GM12865 (cell line): ENCODE results near the gene FAM222A.

ENCODE experiments used
- DNase-seq: peaks from one replicate; pipeline ENCODE4 v3.0.0; 2010; ENCODE audit warnings: low read depth
- H3K4me3 ChIP-seq: 2 replicates; pipeline ENCODE4 v1.5.1; 2011; ENCODE audit warnings: mild to moderate bottlenecking, low read depth, low read length, control low read depth
- CTCF ChIP-seq: IDR thresholded peaks from 2 replicates; pipeline ENCODE4 v1.5.1; 2011; ENCODE audit warnings: low read length, control low read depth, low read depth, inconsistent platforms; ENCODE audit not compliant: insufficient read depth; ENCODE audit errors: missing control alignments

The FAM222A gene

GRCh38 chr12:109681986-109682707, 31.5 kb upstream of the FAM222A start:
- DNase-seq, result no peak
- H3K4me3 ChIP-seq, result no peak overlapping the region
- TF ChIP-seq CTCF, result no peak

GRCh38 chr12:109682708-109683060, 30.9 kb upstream of the FAM222A start:
- DNase-seq, result no peak
- TF ChIP-seq CTCF, result no peak
- H3K4me3 ChIP-seq, result no peak overlapping the region

GRCh38 chr12:109683316-109683715, 30.3 kb upstream of the FAM222A start:
- no peak for DNase-seq

DNA sequence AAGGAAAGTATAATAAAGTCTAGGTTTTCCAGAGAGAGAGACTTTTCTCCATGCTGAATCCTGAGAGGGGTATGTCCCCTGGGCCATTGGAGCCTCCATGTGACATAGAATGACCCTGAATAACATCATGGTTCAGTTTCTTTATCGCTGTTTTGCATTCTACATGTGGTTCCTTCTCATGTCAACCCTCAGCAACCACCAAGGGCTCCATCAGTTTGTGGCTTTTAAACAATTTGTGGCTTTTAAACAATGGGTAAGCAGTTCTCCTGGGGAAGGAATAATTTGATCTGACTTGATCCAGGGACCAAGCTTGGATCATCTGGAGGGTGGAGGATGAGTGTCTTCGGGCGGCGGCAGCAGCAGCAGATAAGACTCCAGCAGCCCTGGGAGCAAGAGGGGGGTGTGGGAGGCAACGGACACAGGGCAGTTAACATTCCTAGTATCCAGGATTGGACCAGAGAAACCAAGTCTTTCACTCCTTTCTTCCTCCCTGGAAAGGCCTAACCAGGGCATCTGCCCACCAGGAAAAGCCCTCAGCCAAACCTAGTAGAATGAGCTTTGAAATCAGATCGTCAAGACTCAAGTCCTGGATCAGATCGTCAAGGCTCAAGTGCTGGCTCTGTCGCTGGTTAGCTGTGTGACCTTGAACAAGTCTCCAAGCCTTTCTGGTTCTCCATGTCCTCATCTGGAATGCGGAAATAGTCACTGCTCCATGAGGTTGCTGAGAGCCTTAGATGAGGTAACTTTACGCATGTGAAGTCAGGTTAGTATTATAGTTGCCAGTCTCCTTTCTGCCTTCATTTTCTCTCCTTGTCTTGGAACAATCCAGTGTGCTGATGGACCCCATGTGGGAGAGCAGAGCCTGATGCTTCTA, 27.8 kb upstream of the FAM222A start:
- no peak for TF ChIP-seq CTCF
- DNase-seq, result no peak
- no peak overlapping the region for H3K4me3 ChIP-seq

More at GRCh38 chr12:109683316-109683715, 30.3 kb upstream of the FAM222A start:
- H3K4me3 ChIP-seq, result no peak overlapping the region
- no peak for TF ChIP-seq CTCF

- TF ChIP-seq CTCF, result no peak
- H3K4me3 ChIP-seq, result no peak overlapping the region
- DNase-seq, result no peak
These were observed 27.1 kb upstream of the FAM222A start for GRCh38 chr12:109686523-109686922.

DNA sequence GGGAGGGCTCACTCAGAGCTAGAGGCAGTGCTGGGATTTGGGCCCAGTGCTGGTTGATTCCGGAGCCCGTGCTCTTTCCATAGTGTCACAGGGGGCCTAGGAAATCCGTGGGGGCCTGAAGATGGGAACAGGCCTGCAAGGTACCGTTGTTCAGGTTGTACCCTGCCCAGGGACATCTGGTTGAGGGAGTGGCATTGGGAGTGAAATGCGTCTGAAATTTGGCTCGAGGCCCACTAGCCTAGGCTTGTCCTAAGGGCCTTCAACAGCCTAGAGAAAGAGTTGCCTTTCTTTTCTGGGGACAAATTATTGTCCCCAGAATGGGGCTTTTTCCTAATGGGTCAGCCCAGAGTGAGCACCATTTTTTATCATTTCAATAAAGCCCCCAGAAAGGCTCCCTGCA, 26.4 kb upstream of the FAM222A start:
- no peak for TF ChIP-seq CTCF
- H3K4me3 ChIP-seq, result no peak overlapping the region
- DNase-seq, result no peak

DNA sequence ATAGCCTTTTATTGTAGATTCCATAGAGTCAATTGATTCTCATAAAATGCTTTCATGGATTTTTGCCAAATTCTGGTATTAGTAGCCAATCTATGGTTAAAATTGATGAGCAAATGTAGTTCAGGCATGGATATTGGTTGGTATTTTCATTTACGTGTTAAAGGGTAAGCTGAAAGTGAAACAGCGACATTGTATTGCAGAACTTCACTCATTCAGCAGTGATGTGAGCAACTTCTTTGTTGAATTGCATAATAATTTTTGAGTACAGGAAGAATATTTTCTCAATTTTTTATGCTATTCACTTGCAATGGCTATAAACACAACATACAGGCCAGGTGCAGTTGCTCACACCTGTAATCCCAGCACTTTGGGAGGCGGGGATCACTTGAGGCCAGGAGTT, 24.2 kb upstream of the FAM222A start:
- no peak for TF ChIP-seq CTCF
- no peak for DNase-seq
- no peak overlapping the region for H3K4me3 ChIP-seq
